HG03196 (cell line): ENCODE data around the gene LMTK2.

Source experiments
- ATAC-seq: cut with Tn5 transposase; IDR thresholded peaks from one replicate; pipeline ENCODE4 v1.9.1; 2021; ENCODE audit not compliant: unreplicated experiment

The LMTK2 gene

GRCh38 chr7:98174334-98175259 is 67.9 kb downstream of the LMTK2 start:
- no peak for ATAC-seq

- no peak for ATAC-seq
Measured at GRCh38 chr7:98175260-98175940, 68.7 kb downstream of the LMTK2 start.

GRCh38 chr7:98177553-98177952 is 70.9 kb downstream of the LMTK2 start:
- no peak for ATAC-seq

GRCh38 chr7:98178321-98178720 is 71.7 kb downstream of the LMTK2 start:
- ATAC-seq: no peak

GRCh38 chr7:98178762-98179490 is 72.3 kb downstream of the LMTK2 start:
- no peak for ATAC-seq

GRCh38 chr7:98180751-98181150 is 74.1 kb downstream of the LMTK2 start:
- no peak for ATAC-seq

- no peak for ATAC-seq
Measured at GRCh38 chr7:98185101-98185500, 78.4 kb downstream of the LMTK2 start.

GRCh38 chr7:98186452-98187137 is 79.9 kb downstream of the LMTK2 start:
- ATAC-seq: no peak

GRCh38 chr7:98187138-98187502 is 80.5 kb downstream of the LMTK2 start:
- no peak for ATAC-seq

GRCh38 chr7:98189559-98189958 is 82.9 kb downstream of the LMTK2 start:
- ATAC-seq: no peak

GRCh38 chr7:98191668-98192431 is 85.2 kb downstream of the LMTK2 start:
- ATAC-seq: no peak

- no peak for ATAC-seq
Measured at GRCh38 chr7:98192781-98193457, 86.3 kb downstream of the LMTK2 start.

- ATAC-seq: no peak
Measured at GRCh38 chr7:98193474-98194180, 87.0 kb downstream of the LMTK2 start.

- no peak for ATAC-seq
Measured at GRCh38 chr7:98194186-98194585, 87.5 kb downstream of the LMTK2 start.

GRCh38 chr7:98194672-98195457 is 88.2 kb downstream of the LMTK2 start:
- ATAC-seq: no peak

GRCh38 chr7:98196706-98197605 is 90.3 kb downstream of the LMTK2 start:
- no peak for ATAC-seq

GRCh38 chr7:98199131-98199530 is 92.5 kb downstream of the LMTK2 start:
- no peak for ATAC-seq
